H1 (cell line): ENCODE results near the gene PLAC9. TPM values are rescaled to one million over a fixed set of nuclear protein-coding genes. Genes with fewer than 3 reads are reported as not detected.

Experiments used
- CTCF ChIA-PET: fragments of 300-600 bp; sonication (Branson Sonifier 250); formaldehyde crosslinking; loops from one replicate; lab custom pipeline; 2021; ENCODE audit not compliant: partially characterized antibody; lab: Charles Lee
- POLR2A ChIA-PET: fragments of 300-600 bp; sonication (Branson Sonifier 250); formaldehyde crosslinking; loops from one replicate; lab custom pipeline; 2021; ENCODE audit warnings: inconsistent platforms; ENCODE audit not compliant: partially characterized antibody; lab: Charles Lee
- DNase-seq, 2 experiments: peaks; one replicate each; pipeline versions ENCODE4 v3.0.0 to v3.0.0-alpha.2; 2010 to 2022; ENCODE audit warnings: low spot score in 2 of 2, low read depth in 1 of 2, mixed read lengths in 1 of 2
- FAIRE-seq: peaks from 2 replicates; lab custom pipeline; 2011; peaks lifted over from hg19 to GRCh38; lab: Jason Lieb, UNC
- H2AFZ ChIP-seq: 2 replicates; pipeline ENCODE4 v1.8.1; 2012; ENCODE audit warnings: low read length, inconsistent platforms
- H2AK5ac ChIP-seq: 2 replicates; pipeline ENCODE4 v1.6.1; 2013; ENCODE audit warnings: low read depth, low read length
- H2BK120ac ChIP-seq: replicated peaks from 2 replicates; pipeline ENCODE3; 2013; ENCODE audit warnings: low read depth, low read length, inconsistent platforms
- H2BK12ac ChIP-seq: 2 replicates; pipeline ENCODE4 v1.6.1; 2013; ENCODE audit warnings: low read depth, low read length
- H2BK15ac ChIP-seq: 2 replicates; pipeline ENCODE4 v1.6.1; 2013; ENCODE audit warnings: low read length
- H2BK20ac ChIP-seq: 2 replicates; pipeline ENCODE4 v1.6.1; 2013; ENCODE audit warnings: low read length
- H2BK5ac ChIP-seq: 2 replicates; pipeline ENCODE4 v1.6.1; 2013; ENCODE audit warnings: low read depth, low read length
- H3K14ac ChIP-seq: 2 replicates; pipeline ENCODE4 v1.6.1; 2013; ENCODE audit warnings: inconsistent platforms; ENCODE audit not compliant: insufficient read length
- H3K18ac ChIP-seq: 2 replicates; pipeline ENCODE4 v1.6.1; 2013; ENCODE audit warnings: low read length; ENCODE audit errors: extremely low read depth
- H3K23ac ChIP-seq: 2 replicates; pipeline ENCODE4 v1.6.1; 2013; ENCODE audit warnings: inconsistent platforms; ENCODE audit not compliant: insufficient read length
- H3K23me2 ChIP-seq: 2 replicates; pipeline ENCODE4 v1.6.1; 2013; ENCODE audit warnings: low read depth, low read length
- H3K27ac ChIP-seq: 2 replicates; pipeline ENCODE4 v1.6.1; 2011; ENCODE audit warnings: low read depth, low read length, inconsistent platforms
- H3K27me3 ChIP-seq, 4 experiments: replicated peaks in 1 of 4; 1 replicate in 1 of 4; 2 replicates in 3 of 4; pipeline versions ENCODE4 v1.6.1 to v1.8.1; 2011 to 2013; ENCODE audit warnings: low read length in 3 of 4, mild to moderate bottlenecking in 3 of 4, inconsistent platforms in 2 of 4, mixed read lengths in 2 of 4, moderate library complexity in 1 of 4; ENCODE audit not compliant: control insufficient read depth in 3 of 4, insufficient read depth in 3 of 4; ENCODE audit errors: extremely low read depth in 1 of 4
- H3K36me3 ChIP-seq, 4 experiments: 2 replicates each; pipeline versions ENCODE4 v1.6.1 to v1.8.1; 2011 to 2013; ENCODE audit warnings: mild to moderate bottlenecking in 4 of 4, low read length in 3 of 4, moderate library complexity in 2 of 4, control low read depth in 1 of 4, inconsistent platforms in 1 of 4; ENCODE audit not compliant: insufficient read depth in 4 of 4, control insufficient read depth in 2 of 4
- H3K4ac ChIP-seq: replicated peaks from 2 replicates; pipeline ENCODE3; 2013; ENCODE audit warnings: low read length, low read depth, mixed read lengths, inconsistent platforms; ENCODE audit not compliant: insufficient read length
- H3K4me1 ChIP-seq, 4 experiments: replicated peaks in 1 of 4; 1 replicate in 1 of 4; 2 replicates in 3 of 4; pipeline versions ENCODE4 v1.6.1 to v1.8.1; 2011 to 2013; ENCODE audit warnings: low read length in 3 of 4, inconsistent platforms in 2 of 4, mixed read lengths in 1 of 4; ENCODE audit not compliant: insufficient read depth in 4 of 4, control insufficient read depth in 3 of 4
- H3K4me2 ChIP-seq, 2 experiments: 2 replicates each; pipeline versions ENCODE4 v1.6.1 to v1.8.1; 2011 to 2013; ENCODE audit warnings: low read depth in 2 of 2, low read length in 2 of 2, control low read depth in 1 of 2, inconsistent platforms in 1 of 2, mild to moderate bottlenecking in 1 of 2; ENCODE audit not compliant: insufficient read depth in 1 of 2
- H3K4me3 ChIP-seq, 4 experiments: fragments of 200-600, 300-600 bp in 1 of 4; sonication (generic), shearing (Covaris generic), sonication (Bioruptor Twin) in 1 of 4; 2 replicates each; pipeline versions ENCODE4 v1.5.1 to v1.8.1; 2011 to 2016; ENCODE audit warnings: low read length in 4 of 4, low read depth in 3 of 4, control low read depth in 2 of 4, inconsistent platforms in 2 of 4, mild to moderate bottlenecking in 2 of 4, mixed read lengths in 1 of 4, moderate library complexity in 1 of 4; ENCODE audit not compliant: insufficient read depth in 2 of 4; ENCODE audit errors: extremely low read depth in 1 of 4
- H3K56ac ChIP-seq: replicated peaks from 2 replicates; pipeline ENCODE3; 2013; ENCODE audit warnings: low read depth, mild to moderate bottlenecking, mixed read lengths, low read length, inconsistent platforms; ENCODE audit not compliant: insufficient read length
- H3K79me1 ChIP-seq: 2 replicates; pipeline ENCODE4 v1.6.1; 2013; ENCODE audit warnings: low read depth, low read length, control low read depth
- H3K79me2 ChIP-seq, 2 experiments: 2 replicates each; pipeline versions ENCODE4 v1.6.1 to v1.8.1; 2012 to 2013; ENCODE audit warnings: low read length in 2 of 2, mild to moderate bottlenecking in 2 of 2, inconsistent platforms in 1 of 2; ENCODE audit not compliant: insufficient read depth in 2 of 2, control insufficient read depth in 1 of 2
- H3K9ac ChIP-seq, 4 experiments: replicated peaks in 1 of 4; 1 replicate in 1 of 4; 2 replicates in 3 of 4; pipeline versions ENCODE4 v1.6.1 to v1.8.1; 2011 to 2013; ENCODE audit warnings: low read depth in 3 of 4, low read length in 3 of 4, control low read depth in 2 of 4, mild to moderate bottlenecking in 2 of 4, moderate library complexity in 2 of 4, inconsistent platforms in 1 of 4; ENCODE audit errors: extremely low read depth in 1 of 4
- H3K9me3 ChIP-seq, 2 experiments: 2 replicates each; pipeline versions ENCODE4 v1.6.1 to v1.8.1; 2012 to 2013; ENCODE audit warnings: mild to moderate bottlenecking in 2 of 2, moderate library complexity in 2 of 2, control low read depth in 1 of 2, inconsistent platforms in 1 of 2, low read depth in 1 of 2, low read length in 1 of 2, mixed read lengths in 1 of 2; ENCODE audit not compliant: insufficient read depth in 2 of 2
- H4K20me1 ChIP-seq, 2 experiments: replicated peaks in 1 of 2; 2 replicates each; pipeline versions ENCODE3 to v1.8.1; 2011 to 2013; ENCODE audit warnings: inconsistent platforms in 2 of 2, low read length in 2 of 2, mild to moderate bottlenecking in 1 of 2; ENCODE audit not compliant: insufficient read depth in 2 of 2, control insufficient read depth in 1 of 2
- H4K5ac ChIP-seq: 2 replicates; pipeline ENCODE4 v1.6.1; 2013; ENCODE audit warnings: low read length, low read depth, mixed read lengths, inconsistent platforms; ENCODE audit not compliant: insufficient read length
- H4K8ac ChIP-seq: 2 replicates; pipeline ENCODE4 v1.8.0; 2013; ENCODE audit warnings: mild to moderate bottlenecking, moderate library complexity, low read length, inconsistent platforms; ENCODE audit not compliant: insufficient read depth; ENCODE audit errors: extremely low read depth
- H4K91ac ChIP-seq: replicated peaks from 2 replicates; pipeline ENCODE3; 2013; ENCODE audit warnings: low read length, mixed read lengths, inconsistent platforms; ENCODE audit not compliant: insufficient read length
- GTF2F1 ChIP-seq: IDR thresholded peaks from 2 replicates; pipeline ENCODE4 v1.6.1; 2012; ENCODE audit warnings: low read depth, low read length, improper control_type of control experiment, borderline replicate concordance
- polyA plus RNA-seq, 7 experiments: library from polyadenylated mRNA; depleted of rRNA in 3 of 7; stranded (reverse) in 5 of 7; unstranded in 2 of 7; fragments of >200 nt in 5 of 7; fragments of 200-250 nt in 2 of 7; gene quantifications; 1 replicate in 5 of 7; 2 replicates in 1 of 7; 4 replicates in 1 of 7; pipeline versions ENCODE4 v1.2.1 to v1.2.3, GENCODE V29; 2011 to 2013; ENCODE audit warnings: missing spikeins in 2 of 7, mixed read lengths in 2 of 7
- total RNA-seq: library from RNA; stranded (reverse); fragmentation: NEBNext Ultra II Directional; extraction: Animal tissue kit (Norgen Biotek cat#: 25700); gene quantifications from 2 replicates; pipeline ENCODE4 v1.2.1, GENCODE V29; 2021

The PLAC9 gene
- total and polyA plus RNA-seq, 2 of the 8 experiments (the other 6 are each of a cell fraction or from before 2014, with no cell fraction given) = 8.4 to 16.7 TPM

DNA sequence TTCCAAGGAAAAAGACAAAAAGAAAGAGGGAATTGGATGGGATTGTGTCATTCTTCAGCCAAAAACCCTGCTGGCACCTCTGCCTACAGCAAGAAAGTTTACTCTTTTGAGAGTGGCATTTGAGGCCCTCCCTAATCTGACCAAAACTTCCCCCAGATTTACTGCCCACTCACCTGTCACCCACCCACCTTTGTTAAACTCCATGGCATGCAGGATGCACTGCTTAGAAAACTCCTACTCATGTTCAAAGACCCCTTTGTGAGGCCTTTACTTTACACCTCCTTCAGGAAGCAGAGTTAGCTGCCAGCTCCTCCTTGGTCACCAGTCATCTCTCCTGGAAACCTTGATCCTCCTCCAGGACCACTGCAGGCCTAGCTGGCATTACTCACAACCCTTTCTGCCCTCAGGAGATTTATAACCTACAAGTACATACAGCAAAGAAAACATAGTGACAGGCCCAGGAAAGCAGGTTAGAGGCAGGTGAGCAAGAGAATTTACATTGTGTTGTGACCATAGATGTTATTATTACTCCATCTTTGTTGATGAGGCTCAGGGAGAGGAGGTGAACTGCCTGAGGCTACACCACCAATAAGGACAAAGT, 10.3 kb upstream of the PLAC9 start:
- H2BK12ac ChIP-seq = no peak overlapping the region
- no peaks in the 10 kb centered on the region for H3K36me3 ChIP-seq
- no peak overlapping the region for H3K56ac ChIP-seq
- no peak overlapping the region for H4K8ac ChIP-seq
- no peak overlapping the region for H3K4me2 ChIP-seq
- ChIA-PET CTCF (interaction anchor here (1.8 to 2.7 kb wide), 2 partner anchors 10 to 62 kb away, joined by 8 to 10 read pairs; partner anchors contain the start of gene PLAC9), POLR2A (no interaction called here)
- H3K79me1 ChIP-seq = no peaks in the 10 kb centered on the region
- H3K27me3 ChIP-seq = no peaks in the 10 kb centered on the region
- no peaks in the 10 kb centered on the region for H3K23me2 ChIP-seq
- no peak overlapping the region for H2AK5ac ChIP-seq
- no peak overlapping the region for H3K9ac ChIP-seq
- H4K5ac ChIP-seq = no peak overlapping the region
- no peak overlapping the region for H2AFZ ChIP-seq
- no peak overlapping the region for H3K27ac ChIP-seq
- DNase-seq (no peak), FAIRE-seq (no peak)
- TF ChIP-seq GTF2F1 = no peak
- no peak overlapping the region for H2BK15ac ChIP-seq
- H2BK20ac ChIP-seq = no peak overlapping the region
- H3K9me3 ChIP-seq = no peaks in the 10 kb centered on the region
- H3K23ac ChIP-seq = no peak overlapping the region
- no peak overlapping the region for H4K91ac ChIP-seq
- no peak overlapping the region for H2BK120ac ChIP-seq
- no peaks in the 10 kb centered on the region for H4K20me1 ChIP-seq
- H3K79me2 ChIP-seq = no peaks in the 10 kb centered on the region
- no peak overlapping the region for H3K4ac ChIP-seq
- H3K18ac ChIP-seq = no peak overlapping the region
- H3K14ac ChIP-seq = no peak overlapping the region
- 0 out of 7 replicates have a peak, but pooled peaks cover 0 to 2% (median 0%) of the 10 kb centered on the region in 4 experiments for H3K4me1 ChIP-seq
- no peak overlapping the region for H2BK5ac ChIP-seq
- H3K4me3 ChIP-seq = no peak overlapping the region
